ENCODE results near the gene CD52.

DNA sequence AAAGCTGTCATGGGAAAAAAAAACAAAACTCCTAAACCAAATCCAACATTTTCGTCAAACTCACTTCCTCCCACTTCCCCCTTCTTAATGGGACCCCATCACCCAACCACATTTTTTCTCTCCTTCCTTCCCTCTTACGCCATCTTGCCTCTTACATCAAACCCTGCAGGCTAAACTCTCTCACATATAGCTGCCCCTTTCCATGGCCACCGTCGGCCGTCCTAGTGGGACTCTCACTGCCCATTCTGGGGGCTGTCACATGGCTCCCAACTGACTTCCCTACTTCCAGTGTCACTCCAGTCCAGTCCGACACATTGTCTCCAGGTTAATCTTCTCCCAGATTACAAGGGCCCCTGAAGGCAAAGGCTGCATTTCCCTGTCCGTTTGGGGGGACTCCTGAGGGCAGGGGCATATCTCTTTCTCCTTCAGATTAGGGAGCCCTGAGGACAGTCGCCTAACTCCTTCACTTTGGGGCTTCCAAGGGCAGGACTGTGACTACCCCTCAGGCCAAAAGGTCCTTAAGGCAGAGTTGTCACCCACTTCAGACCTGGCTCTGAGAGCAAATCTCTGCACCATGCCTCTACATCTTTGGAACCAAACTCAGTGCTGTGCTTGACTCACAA lies 12.0 kb upstream of the CD52 start:
- TF ChIP-seq CTCF (optimal IDR thresholded peaks at IDR 0.05 in 1 of 3, IDR thresholded peaks at IDR 0.05 in 1 of 3, conservative IDR thresholded peaks at IDR 0.05 in 1 of 3; ENCODE audit: extremely low read depth in 1 of 3, insufficient read depth in 2 of 3, low read length in 3 of 3) (no peak), EZH2 (IDR thresholded peaks at IDR 0.05; ENCODE audit: low read length) (no peak)
